Endodermal cell (in vitro differentiated cells): ENCODE data around the gene PTGR1. TPM values are rescaled to one million over a fixed set of nuclear protein-coding genes. Genes with fewer than 3 reads are reported as not detected.
"Not testable (repeated sequence)": the region's sequence is repeated elsewhere in the genome, so short reads cannot be mapped to it uniquely, and the experiment has no call there.

Source experiments
- DNase-seq: peaks from one replicate; pipeline ENCODE4 v3.0.0-alpha.2; 2017
- H3K27ac ChIP-seq: 2 replicates; pipeline ENCODE4 v1.5.1; 2013; ENCODE audit warnings: mild to moderate bottlenecking, low read depth, low read length, moderate library complexity
- H3K27me3 ChIP-seq: 2 replicates; pipeline ENCODE4 v1.6.1; 2013; ENCODE audit warnings: mild to moderate bottlenecking, low read length, moderate library complexity; ENCODE audit not compliant: insufficient read depth, control insufficient read depth, poor library complexity, severe bottlenecking
- H3K36me3 ChIP-seq: 2 replicates; pipeline ENCODE4 v1.7.0; 2013; ENCODE audit warnings: mild to moderate bottlenecking, low read length, moderate library complexity; ENCODE audit not compliant: control insufficient read depth, insufficient read depth
- H3K4me1 ChIP-seq: one replicate; pipeline ENCODE4 v1.7.0; 2013; ENCODE audit warnings: low read length; ENCODE audit not compliant: control insufficient read depth, insufficient read depth
- H3K4me3 ChIP-seq: 2 replicates; pipeline ENCODE4 v1.5.1; 2013; ENCODE audit warnings: mild to moderate bottlenecking, low read length, moderate library complexity
- H3K9ac ChIP-seq: 2 replicates; pipeline ENCODE4 v1.6.1; 2013; ENCODE audit warnings: mild to moderate bottlenecking, low read length, moderate library complexity; ENCODE audit not compliant: poor library complexity, severe bottlenecking; ENCODE audit errors: extremely low read depth
- H3K9me3 ChIP-seq: 2 replicates; pipeline ENCODE4 v1.6.1; 2013; ENCODE audit warnings: mild to moderate bottlenecking, low read length, moderate library complexity; ENCODE audit not compliant: control insufficient read depth
- H3K27ac Mint-ChIP-seq: 2 replicates; pipeline ENCODE4 v1.8.0; 2020; ENCODE audit warnings: mixed read lengths
- H3K27me3 Mint-ChIP-seq: 2 replicates; pipeline ENCODE4 v1.8.0; 2021; ENCODE audit warnings: mild to moderate bottlenecking, mixed read lengths; ENCODE audit not compliant: insufficient read depth
- H3K36me3 Mint-ChIP-seq: 2 replicates; pipeline ENCODE4 v1.8.0; 2020; ENCODE audit warnings: low read depth, mixed read lengths
- H3K4me1 Mint-ChIP-seq: 2 replicates; pipeline ENCODE4 v1.8.0; 2020; ENCODE audit warnings: mixed read lengths
- H3K4me3 Mint-ChIP-seq: 2 replicates; pipeline ENCODE4 v1.8.0; 2020; ENCODE audit warnings: mild to moderate bottlenecking, moderate library complexity, mixed read lengths
- H3K9me3 Mint-ChIP-seq: 2 replicates; pipeline ENCODE4 v1.8.0; 2020; ENCODE audit warnings: mild to moderate bottlenecking, mixed read lengths
- WGBS, 2 experiments: methylation state at CpG; one replicate each; pipeline versions ENCODE4 v1.1.5 to v1.1.7; 2013; ENCODE audit warnings: missing lambda C conversion rate in 2 of 2, mixed read lengths in 1 of 2; ENCODE audit not compliant: insufficient coverage in 1 of 2, insufficient read length in 1 of 2; 5-methylcytosine and 5-hydroxymethylcytosine counted together
- total RNA-seq, 2 donors: library from RNA; stranded (reverse); fragmentation: NEBNext Ultra II Directional in 1 of 2; extraction: Animal tissue kit (Norgen Biotek cat#: 25700) in 1 of 2; gene quantifications; 2 replicates in 1 of 2; 3 replicates in 1 of 2; pipeline ENCODE4 v1.2.1, GENCODE V29; 2021
- TF ChIP-seq, protein P1 (sequence below): fragments of 200-600 bp; sonication (generic); conservative IDR thresholded peaks from 2 replicates; pipeline ENCODE4 v1.5.0; 2021; ENCODE audit warnings: antibody characterized with exemption, mild to moderate bottlenecking

The PTGR1 gene
- total RNA-seq, 2 donors from 2014 or later: 204 to 442 TPM

DNA sequence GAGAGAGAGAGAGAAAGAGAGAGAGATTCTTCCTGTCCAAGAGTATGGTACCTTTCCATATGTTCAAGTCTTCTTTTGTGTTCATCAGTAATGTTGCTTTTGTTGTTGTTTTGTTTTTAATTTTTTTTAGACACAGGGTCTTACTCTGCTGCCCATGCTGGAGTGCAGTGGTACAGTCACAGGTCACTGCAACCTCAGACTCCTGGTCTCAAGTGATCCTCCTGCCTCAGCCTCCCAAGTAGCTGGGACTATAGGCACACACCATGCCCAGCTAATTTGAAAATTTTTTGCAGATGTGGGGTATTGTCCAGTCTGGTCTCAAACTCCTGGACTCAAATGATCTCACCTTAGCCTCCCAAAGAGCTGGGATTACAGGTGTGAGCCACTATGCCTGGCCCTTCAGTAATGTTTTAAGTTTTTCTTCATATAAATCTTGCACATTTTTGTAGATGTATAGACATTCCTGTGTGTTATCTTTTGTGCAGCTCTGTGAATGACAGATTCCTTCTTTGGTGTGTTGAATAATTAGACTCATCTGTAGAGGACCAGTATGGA, 38.2 kb downstream of the PTGR1 start:
- TF ChIP-seq, protein P1, sequence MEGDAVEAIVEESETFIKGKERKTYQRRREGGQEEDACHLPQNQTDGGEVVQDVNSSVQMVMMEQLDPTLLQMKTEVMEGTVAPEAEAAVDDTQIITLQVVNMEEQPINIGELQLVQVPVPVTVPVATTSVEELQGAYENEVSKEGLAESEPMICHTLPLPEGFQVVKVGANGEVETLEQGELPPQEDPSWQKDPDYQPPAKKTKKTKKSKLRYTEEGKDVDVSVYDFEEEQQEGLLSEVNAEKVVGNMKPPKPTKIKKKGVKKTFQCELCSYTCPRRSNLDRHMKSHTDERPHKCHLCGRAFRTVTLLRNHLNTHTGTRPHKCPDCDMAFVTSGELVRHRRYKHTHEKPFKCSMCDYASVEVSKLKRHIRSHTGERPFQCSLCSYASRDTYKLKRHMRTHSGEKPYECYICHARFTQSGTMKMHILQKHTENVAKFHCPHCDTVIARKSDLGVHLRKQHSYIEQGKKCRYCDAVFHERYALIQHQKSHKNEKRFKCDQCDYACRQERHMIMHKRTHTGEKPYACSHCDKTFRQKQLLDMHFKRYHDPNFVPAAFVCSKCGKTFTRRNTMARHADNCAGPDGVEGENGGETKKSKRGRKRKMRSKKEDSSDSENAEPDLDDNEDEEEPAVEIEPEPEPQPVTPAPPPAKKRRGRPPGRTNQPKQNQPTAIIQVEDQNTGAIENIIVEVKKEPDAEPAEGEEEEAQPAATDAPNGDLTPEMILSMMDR: no peak
- H3K27me3 Mint-ChIP-seq: no peaks in the 10 kb centered on the region
- Histone ChIP-seq H3K27me3 (no peaks in the 10 kb centered on the region), H3K4me1 (no peaks in the 10 kb centered on the region), H3K36me3 (peaks cover 30% of the 10 kb centered on the region), H3K9ac (no peak overlapping the region), H3K4me3 (no peak overlapping the region), H3K27ac (no peak overlapping the region), H3K9me3 (peaks cover 7% of the 10 kb centered on the region)
- H3K4me1 Mint-ChIP-seq: no peaks in the 10 kb centered on the region
- no peak overlapping the region for H3K4me3 Mint-ChIP-seq
- DNase-seq: no peak
- peaks cover 24% of the 10 kb centered on the region for H3K9me3 Mint-ChIP-seq
- no peak overlapping the region for H3K27ac Mint-ChIP-seq
- peaks cover 57% of the 10 kb centered on the region for H3K36me3 Mint-ChIP-seq

DNA sequence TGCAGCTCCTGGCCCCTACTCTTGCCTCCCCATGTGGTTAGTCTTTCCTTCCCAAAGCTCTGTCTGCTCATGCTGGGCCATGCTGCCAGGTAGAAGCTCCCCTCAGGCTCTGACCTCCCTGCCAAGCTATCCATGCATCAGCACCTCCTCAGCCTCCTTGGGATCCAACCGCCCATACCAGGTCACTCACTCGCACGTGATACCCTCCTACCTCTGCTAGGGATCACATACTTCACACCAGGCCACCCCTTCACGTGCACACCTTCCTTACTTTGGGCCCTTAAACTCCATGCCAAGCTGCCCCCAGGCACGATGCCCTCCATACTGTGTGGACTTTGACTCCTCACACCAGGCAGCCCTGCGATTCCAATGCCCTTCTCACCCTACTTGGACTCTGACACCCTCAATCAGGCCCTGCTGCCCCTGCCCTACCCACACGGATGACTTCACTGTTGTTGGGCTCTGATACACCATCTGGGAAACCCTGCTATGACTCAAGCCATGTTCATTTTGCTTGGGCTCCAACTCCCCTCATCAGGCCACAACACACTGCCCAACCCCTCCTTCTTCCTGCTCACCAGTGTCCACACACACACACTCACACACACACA, 40.3 kb downstream of the PTGR1 start:
- peaks cover 26% of the 10 kb centered on the region for H3K9me3 ChIP-seq
- Mint-ChIP-seq H3K36me3 (peaks cover 63% of the 10 kb centered on the region), H3K27ac (no peak overlapping the region), H3K4me1 (no peaks in the 10 kb centered on the region), H3K4me3 (no peak overlapping the region), H3K27me3 (no peaks in the 10 kb centered on the region), H3K9me3 (peaks cover 43% of the 10 kb centered on the region)
- H3K27me3 ChIP-seq: no peaks in the 10 kb centered on the region
- peaks cover 14% of the 10 kb centered on the region for H3K36me3 ChIP-seq
- H3K4me3 ChIP-seq: no peak overlapping the region
- no peaks in the 10 kb centered on the region for H3K4me1 ChIP-seq
- TF ChIP-seq, protein P1: no peak
- H3K9ac ChIP-seq: no peak overlapping the region
- no peak overlapping the region for H3K27ac ChIP-seq
- no peak for DNase-seq
- 91 to 100% methylated on average over 3 to 7 of the region's 7 CpGs for WGBS, 2 experiments

DNA sequence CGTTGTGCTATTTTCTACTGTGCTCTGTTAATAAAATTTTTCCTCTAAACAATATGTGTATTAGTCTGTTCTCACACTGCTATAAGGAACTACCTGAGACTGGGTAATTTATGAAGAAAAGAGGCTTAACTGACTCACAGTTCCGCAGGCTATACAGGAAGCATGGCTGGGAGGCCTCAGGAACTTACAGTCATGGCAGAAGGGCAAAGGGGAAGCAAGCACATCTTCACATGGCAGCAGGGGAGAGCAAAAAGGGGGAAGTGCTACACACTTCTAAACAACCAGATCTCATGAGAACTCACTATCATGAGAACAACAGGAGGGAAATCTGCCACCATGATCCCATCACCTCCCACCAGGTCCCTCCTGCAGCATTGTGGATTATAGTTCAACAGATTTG, 44.0 kb downstream of the PTGR1 start:
- peaks cover 57% of the 10 kb centered on the region for H3K36me3 Mint-ChIP-seq

DNA sequence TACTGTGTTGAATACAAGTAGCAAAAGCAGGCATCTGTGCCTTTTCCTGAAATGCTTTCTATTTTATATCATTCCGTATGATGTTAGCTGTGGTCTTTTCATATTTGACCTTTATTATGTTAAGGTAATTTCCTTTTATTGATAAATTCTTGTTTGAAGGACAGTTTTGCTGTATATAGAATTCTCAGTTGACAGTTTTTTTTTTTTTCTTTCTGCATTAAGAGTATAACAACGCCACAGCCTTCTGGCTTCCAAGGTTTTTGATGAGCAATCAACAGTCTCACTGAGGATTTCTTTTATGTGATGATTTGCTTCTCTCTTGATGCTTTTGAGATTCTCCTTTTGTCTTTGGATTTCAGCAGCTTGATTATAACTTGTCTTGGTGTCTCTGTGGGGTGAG, 50.8 kb downstream of the PTGR1 start:
- 100% methylated on average over 1 to 2 of the region's 2 CpGs for WGBS, 2 experiments
- Histone ChIP-seq H3K9me3 (peaks cover 92% of the 10 kb centered on the region), H3K27me3 (no peaks in the 10 kb centered on the region), H3K4me3 (no peak overlapping the region), H3K36me3 (peaks cover 13% of the 10 kb centered on the region), H3K27ac (no peak overlapping the region), H3K9ac (no peak overlapping the region), H3K4me1 (no peaks in the 10 kb centered on the region)
- H3K9me3 Mint-ChIP-seq: peaks cover 72% of the 10 kb centered on the region
- H3K4me3 Mint-ChIP-seq: no peak overlapping the region
- TF ChIP-seq, protein P1: no peak
- H3K27me3 Mint-ChIP-seq: no peaks in the 10 kb centered on the region
- peaks cover 76% of the 10 kb centered on the region for H3K36me3 Mint-ChIP-seq
- no peaks in the 10 kb centered on the region for H3K4me1 Mint-ChIP-seq
- no peak overlapping the region for H3K27ac Mint-ChIP-seq
- no peak for DNase-seq

More for the DNA sequence above, 44.0 kb downstream of the PTGR1 start:
- H3K27ac Mint-ChIP-seq, H3K9ac ChIP-seq, H3K36me3 ChIP-seq, DNase-seq, H3K27ac ChIP-seq, H3K27me3 Mint-ChIP-seq, H3K27me3 ChIP-seq, H3K4me3 ChIP-seq, H3K4me1 ChIP-seq, H3K4me3 Mint-ChIP-seq, H3K4me1 Mint-ChIP-seq: not testable (repeated sequence)
- peaks cover 50% of the 10 kb centered on the region for H3K9me3 Mint-ChIP-seq
- 86 to 93% methylated on average over 1 to 2 of the region's 2 CpGs for WGBS, 2 experiments
- H3K9me3 ChIP-seq: peaks cover 55% of the 10 kb centered on the region
